ENCODE measurements around the gene TMC6. TPM values are rescaled to one million over a fixed set of nuclear protein-coding genes. Genes with fewer than 3 reads are reported as not detected.
"Not testable (repeated sequence)": the region's sequence is repeated elsewhere in the genome, so short reads cannot be mapped to it uniquely, and the experiment has no call there.

TMC6 gene
- total RNA-seq, 1 experiment from 2014 or later = 2.1 TPM

DNA sequence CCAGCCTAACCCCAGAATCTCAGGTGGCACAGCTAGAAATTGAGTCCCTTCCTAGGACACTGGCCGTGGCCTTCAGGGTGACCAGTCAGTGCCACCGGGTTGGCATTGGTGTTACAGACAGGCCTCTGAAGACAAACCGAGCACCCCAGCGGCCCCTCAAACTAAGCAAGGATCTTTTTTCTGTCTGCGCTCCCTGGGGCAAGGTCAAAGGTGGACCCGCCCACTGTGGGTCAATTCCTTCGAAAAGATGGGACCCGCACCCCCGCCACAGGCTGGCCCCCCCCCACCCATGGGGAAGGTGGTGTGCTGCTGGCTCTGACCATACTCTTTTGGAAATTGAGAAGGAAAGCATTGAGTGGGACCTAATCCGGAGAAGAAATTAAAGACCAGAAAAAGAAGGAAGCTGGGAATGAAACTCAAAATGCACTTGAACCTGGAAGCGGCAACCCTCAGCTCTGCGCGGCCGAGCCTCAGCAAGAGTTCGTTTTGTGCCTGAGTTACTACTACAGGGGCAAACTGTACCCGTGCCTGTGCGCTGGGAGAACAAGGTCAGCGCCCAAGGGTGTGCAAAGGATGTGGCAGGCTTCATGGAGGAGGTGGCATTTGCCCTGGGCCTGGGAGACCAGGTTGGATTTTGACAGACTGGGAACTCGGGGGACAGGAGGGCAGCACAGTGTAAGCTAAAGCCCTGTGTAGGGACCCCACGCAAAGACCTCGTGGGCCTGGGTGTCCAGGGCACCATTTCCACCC is 20.4 kb downstream of the TMC6 start:
- Histone ChIP-seq H3K36me3 (no peaks in the 10 kb centered on the region), H3K9me3 (no peaks in the 10 kb centered on the region), H3K27me3 (no peaks in the 10 kb centered on the region), H3K4me3 (no peak overlapping the region)
- no peak for DNase-seq

DNA sequence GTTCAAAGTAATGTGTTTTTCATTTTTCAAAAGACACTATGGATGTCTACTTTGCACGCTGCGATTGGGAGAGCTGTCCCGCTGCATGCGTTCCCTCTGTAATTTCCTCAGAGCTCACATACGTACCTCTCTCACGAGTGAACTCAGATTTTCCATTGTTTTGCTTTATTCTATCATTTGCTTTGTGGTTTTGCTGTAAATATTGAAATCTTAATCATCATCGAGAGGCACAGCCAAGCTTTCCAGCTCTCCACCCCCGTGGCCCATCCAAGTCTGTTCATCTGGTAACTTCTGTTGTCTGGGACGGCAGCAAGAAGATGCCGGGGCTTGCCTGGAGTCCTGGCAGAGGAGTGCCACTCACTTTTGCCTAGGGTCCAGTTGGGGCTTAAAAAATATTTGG is 21.1 kb downstream of the TMC6 start:
- H3K9me3 ChIP-seq = no peaks in the 10 kb centered on the region
- no peak overlapping the region for H3K4me3 ChIP-seq
- H3K27me3 ChIP-seq = no peaks in the 10 kb centered on the region
- DNase-seq = no peak
- no peaks in the 10 kb centered on the region for H3K36me3 ChIP-seq

DNA sequence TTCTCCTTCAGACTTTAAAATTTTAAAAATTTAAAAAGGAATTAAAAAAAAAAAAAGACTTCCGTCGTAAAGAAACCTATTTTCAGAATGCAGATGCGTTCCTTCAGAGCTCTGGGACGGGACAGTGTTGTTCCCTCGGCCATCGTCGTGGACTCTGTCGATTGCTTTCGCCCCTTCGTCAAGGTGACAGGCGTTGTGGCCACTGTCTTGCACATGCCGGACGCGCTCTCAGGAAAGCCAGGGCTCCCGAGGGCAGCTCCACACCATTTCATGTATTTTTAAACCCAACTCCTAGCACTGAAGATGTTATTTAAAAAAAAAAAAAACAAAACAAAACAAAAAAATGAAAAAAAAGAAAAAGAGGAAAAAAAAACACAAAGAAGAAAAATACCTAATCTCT is 22.3 kb downstream of the TMC6 start:
- no peak for DNase-seq
- H3K4me3 ChIP-seq = no peak overlapping the region
- no peaks in the 10 kb centered on the region for H3K36me3 ChIP-seq
- no peaks in the 10 kb centered on the region for H3K27me3 ChIP-seq
- no peaks in the 10 kb centered on the region for H3K9me3 ChIP-seq

DNA sequence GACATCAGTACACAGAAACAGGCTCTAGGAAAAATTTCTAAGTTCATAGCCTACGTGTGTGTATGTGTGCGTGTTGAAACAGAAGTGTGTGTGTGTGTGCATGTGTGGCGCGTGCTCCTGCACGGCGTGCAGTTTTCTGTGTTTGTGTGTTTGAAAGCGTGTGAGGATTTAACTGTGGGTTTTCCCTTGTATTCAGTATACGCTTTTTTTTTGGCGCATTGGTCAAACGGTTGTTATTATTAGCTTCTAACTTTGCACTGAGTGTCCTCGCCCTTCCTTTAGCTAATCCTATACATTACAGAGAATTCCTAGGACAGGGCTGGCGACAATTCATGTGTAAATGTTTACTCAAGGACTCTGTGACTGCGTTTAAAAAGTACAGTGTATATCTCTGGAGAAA is 23.0 kb downstream of the TMC6 start:
- no peak for DNase-seq
- H3K4me3 ChIP-seq = no peak overlapping the region
- H3K36me3 ChIP-seq = no peaks in the 10 kb centered on the region
- H3K9me3 ChIP-seq = no peaks in the 10 kb centered on the region
- H3K27me3 ChIP-seq = no peaks in the 10 kb centered on the region

DNA sequence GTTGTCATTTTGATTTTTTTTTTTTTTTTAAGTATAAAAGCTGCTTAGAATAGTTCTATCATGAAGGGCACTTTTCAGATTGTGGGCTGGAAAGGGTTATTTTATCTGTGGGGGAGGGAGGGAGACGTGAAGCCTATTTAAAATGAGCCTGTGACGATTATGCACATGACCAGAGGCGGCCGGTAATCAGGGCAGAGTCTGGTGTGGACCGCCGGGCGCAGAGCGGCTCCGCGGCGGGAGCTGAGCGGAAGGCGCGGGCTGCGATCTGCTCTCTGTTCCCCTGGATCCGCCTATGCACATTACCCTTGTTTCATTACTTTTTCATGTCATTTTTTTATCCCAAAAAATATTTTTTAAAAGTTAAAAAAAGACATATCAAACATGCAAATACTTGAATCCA is 23.5 kb downstream of the TMC6 start:
- Histone ChIP-seq H3K36me3 (peaks cover 3% of the 10 kb centered on the region; the same call in 1 of the 2 replicates), H3K27me3 (no peaks in the 10 kb centered on the region), H3K4me3 (no peak overlapping the region), H3K9me3 (no peaks in the 10 kb centered on the region)
- DNase-seq = no peak

DNA sequence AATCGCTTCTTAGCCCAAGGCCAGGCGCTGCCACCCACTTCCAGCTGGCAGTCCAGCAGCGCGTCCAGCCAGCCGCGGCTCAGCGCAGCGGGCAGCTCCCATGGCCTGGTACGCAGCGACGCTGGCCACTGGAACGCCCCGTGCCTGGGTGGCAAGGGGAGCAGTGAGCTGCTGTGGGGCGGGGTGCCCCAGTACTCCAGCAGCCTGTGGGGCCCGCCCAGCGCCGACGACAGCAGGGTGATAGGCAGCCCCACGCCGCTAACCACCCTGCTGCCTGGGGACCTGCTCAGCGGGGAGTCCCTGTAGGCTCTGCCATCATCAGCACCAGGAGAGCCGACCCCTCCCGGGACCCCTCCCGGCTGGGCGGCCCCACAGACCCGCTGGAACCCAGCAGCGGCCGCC is 24.0 kb downstream of the TMC6 start:
- Histone ChIP-seq H3K27me3 (no peaks in the 10 kb centered on the region), H3K4me3 (no peak overlapping the region), H3K9me3 (no peaks in the 10 kb centered on the region), H3K36me3 (peaks cover 7% of the 10 kb centered on the region)
- no peak for DNase-seq

DNA sequence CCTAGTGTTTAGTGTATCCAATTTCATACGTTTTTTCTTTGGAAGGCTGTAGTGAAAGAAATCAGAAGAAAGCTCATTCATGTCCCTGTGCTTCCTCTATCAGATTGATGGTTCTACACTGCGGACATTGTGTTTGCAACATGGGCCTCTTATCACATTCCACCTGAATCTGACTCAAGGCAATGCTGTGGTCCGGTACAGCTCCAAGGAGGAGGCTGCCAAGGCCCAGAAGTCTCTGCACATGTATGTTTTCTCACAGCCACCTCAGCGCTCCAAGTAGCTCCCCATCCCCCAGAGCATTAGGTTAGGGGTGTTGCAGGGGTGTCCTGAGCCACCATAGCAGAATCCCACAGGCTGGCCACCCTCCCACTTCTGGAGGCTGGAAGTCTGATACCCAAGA is 25.2 kb downstream of the TMC6 start:
- no peaks in the 10 kb centered on the region for H3K27me3 ChIP-seq
- no peak overlapping the region for H3K4me3 ChIP-seq
- peaks cover 18% of the 10 kb centered on the region for H3K36me3 ChIP-seq
- DNase-seq = no peak
- no peaks in the 10 kb centered on the region for H3K9me3 ChIP-seq

DNA sequence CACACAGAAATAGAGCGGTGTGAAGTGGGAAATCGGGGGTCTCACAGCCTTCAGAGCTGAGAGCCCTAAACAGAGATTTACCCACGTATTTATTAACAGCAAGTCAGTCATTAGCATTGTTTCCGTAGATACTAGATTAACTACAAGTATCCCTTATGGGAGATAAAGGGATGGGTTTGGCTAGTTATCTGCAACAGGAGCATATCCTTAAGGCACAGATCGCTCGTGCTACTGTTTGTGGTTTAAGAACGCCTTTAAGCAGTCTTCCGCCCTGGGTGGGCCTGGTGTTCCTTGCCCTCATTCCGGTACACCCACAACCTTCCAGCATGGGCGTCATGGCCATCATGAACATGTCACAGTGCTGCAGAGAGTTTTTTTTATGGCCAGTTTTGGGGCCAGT is 27.0 kb downstream of the TMC6 start:
- DNase-seq = no peak
- H3K4me3 ChIP-seq = no peak overlapping the region
- H3K27me3 ChIP-seq = no peaks in the 10 kb centered on the region
- H3K36me3 ChIP-seq = peaks cover 21% of the 10 kb centered on the region
- no peaks in the 10 kb centered on the region for H3K9me3 ChIP-seq

DNA sequence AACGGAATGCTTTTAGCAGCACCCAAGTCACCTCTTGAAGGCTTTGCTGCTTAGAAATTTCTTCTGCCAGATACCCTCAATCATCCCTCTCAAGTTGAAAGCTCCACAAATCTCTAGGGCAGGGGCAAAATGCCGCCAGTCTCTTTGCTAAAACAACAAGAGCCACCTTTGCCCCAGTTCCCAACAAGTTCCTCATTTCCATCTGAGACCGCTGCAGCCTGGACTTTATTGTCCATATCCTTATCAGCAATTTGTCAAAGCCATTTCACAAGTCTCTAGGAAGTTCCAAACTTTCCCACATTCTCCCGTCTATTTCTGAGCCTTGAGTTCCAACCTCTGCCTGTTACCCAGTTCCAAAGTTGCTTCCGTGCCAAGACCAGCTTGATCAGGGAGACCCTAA is 27.4 kb downstream of the TMC6 start:
- H3K27me3 ChIP-seq = no peaks in the 10 kb centered on the region
- no peak overlapping the region for H3K4me3 ChIP-seq
- no peaks in the 10 kb centered on the region for H3K9me3 ChIP-seq
- DNase-seq = no peak
- H3K36me3 ChIP-seq = peaks cover 21% of the 10 kb centered on the region

DNA sequence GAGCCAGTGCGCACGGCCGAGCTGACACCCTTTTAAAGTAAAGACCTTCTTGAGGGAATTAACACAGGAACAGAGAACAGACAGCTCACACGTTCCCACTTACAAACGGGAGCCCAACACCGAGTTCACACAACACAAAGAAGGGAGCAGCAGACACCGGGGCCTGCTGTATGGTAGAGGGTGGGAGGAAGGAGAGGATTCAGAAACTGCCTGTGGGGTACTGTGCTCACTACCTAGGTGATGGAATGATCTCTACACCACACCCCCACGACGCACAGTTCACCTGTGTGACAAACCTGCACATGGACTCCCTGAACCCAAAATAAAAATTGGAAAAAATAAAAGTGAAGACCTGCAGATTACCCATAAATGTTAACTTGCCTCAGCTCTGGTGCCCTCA is 32.5 kb downstream of the TMC6 start:
- DNase-seq = no peak
- Histone ChIP-seq H3K27me3 (no peaks in the 10 kb centered on the region), H3K36me3 (peaks cover 38% of the 10 kb centered on the region), H3K9me3 (no peaks in the 10 kb centered on the region), H3K4me3 (no peak overlapping the region)

DNA sequence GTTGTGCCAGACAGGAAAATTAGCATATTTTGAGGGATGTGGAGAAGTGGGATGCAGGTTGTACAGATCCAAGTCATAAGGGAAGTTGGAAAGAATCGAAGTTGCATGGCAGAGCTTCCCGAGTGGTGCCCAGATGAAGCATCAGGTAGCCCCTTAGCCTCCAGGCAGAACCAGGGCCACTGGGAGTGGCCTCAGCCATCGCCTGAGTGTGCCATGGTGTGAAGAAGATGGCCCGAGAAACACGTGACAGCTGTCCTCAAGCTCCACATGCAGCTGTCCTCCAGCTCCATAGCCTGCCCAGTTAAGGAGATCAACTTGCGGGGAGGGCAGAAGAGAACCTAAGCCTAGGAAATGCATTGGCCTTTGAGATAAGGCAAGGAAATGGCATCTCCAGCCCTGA is 33.5 kb downstream of the TMC6 start:
- Histone ChIP-seq H3K9me3 (no peaks in the 10 kb centered on the region), H3K4me3 (no peak overlapping the region), H3K36me3 (peaks cover 34% of the 10 kb centered on the region), H3K27me3 (no peaks in the 10 kb centered on the region)
- no peak for DNase-seq

DNA sequence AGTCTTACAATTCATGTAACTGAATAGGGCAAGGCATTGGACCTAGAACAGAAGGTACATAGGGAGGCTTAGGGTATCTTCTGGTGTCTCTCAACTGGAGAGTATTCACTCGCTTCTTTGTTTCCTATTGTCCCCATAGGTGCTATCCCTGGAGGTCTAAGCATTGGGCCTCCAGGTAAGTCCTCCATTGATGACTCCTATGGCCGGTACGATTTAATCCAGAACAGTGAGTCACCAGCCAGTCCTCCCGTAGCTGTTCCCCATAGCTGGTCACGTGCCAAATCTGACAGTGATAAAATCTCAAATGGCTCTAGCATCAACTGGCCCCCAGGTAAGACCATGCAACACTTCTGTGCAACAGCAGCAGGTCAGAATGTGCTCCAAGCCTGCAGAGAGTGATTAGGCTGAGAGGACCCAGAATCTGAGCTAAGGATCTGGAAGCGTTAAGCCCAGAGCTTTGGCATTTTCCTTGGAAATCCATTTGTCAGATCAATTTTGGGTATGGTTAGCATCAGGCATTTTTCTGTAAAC is 35.7 kb downstream of the TMC6 start:
- no peak for DNase-seq
- no peaks in the 10 kb centered on the region for H3K27me3 ChIP-seq
- no peaks in the 10 kb centered on the region for H3K9me3 ChIP-seq
- H3K4me3 ChIP-seq = no peak overlapping the region
- H3K36me3 ChIP-seq = peaks cover 19% of the 10 kb centered on the region

DNA sequence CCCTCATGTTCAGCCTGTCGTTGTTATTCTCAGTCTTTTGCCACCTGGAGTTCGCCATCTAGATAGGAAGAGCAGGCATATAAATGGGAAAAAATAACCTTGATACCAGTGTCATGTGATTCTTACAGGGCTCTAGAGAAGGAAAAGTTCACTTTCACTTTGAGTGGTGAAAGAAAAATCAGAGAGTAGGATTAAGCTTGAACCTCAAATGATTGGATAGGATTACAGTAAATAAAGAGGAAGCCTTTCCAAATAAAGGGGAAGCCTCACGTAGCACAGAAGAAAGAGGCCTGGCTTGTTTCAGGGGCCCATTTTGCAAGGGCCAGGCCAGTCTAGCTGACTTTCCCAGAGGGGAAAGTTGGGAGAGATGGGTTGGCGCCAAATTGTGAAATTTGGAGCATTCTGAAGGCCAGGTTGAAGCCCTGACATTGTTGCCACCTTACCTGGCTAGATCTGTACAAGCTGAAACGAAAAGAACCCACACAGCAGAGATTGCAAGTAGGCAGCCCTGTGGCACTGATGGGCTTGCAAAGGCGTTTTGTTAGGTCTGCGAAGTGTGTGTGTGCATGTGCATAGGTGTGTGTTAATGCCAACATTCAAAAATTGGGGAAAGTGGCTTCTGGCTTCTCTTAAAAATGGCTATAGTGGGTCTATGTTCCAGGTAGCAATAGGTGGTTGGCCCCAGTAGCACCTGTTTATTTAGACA is 38.8 kb downstream of the TMC6 start:
- Histone ChIP-seq H3K27me3 (no peaks in the 10 kb centered on the region), H3K4me3 (no peak overlapping the region), H3K36me3 (peaks cover 29% of the 10 kb centered on the region), H3K9me3 (no peaks in the 10 kb centered on the region)
- DNase-seq = no peak

DNA sequence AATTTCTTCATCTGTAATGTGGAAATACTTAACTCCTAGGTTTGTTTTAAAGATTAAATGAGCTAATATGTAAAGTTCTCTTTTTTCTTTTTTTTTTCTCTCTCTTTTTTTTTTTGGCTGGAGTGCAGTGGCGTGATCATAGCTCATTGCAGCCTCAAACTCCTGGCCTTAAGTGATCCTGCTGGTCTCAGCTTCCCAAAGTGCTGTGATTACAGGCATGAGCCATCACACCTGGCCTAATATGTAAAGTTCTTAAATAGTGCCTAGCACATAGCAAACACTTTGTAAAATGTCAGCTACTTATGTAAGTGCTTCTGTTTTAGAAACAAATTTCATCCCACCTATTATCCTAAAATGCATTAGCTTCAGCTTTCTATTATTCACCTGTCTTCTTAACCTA is 40.0 kb downstream of the TMC6 start:
- Histone ChIP-seq H3K36me3 (peaks cover 27% of the 10 kb centered on the region), H3K9me3 (no peaks in the 10 kb centered on the region), H3K4me3 (no peak overlapping the region), H3K27me3 (no peaks in the 10 kb centered on the region)
- no peak for DNase-seq

DNA sequence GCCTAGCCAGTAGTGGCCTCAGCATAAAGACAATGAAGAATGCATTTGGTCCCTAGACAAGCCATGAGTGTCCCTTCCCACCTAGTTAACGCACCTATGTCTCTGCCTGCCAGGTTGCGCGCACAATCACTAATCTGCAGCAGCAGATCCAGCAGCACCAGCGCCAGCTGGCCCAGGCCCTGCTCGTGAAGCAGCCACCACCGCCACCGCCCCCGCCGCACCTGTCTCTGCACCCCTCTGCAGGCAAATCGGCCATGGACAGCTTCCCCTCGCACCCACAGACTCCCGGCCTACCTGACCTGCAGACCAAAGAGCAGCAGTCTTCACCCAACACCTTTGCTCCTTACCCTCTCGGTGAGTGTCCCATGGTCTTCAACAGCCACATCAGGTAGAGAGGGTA is 41.8 kb downstream of the TMC6 start:
- Histone ChIP-seq H3K27me3 (no peaks in the 10 kb centered on the region), H3K9me3 (no peaks in the 10 kb centered on the region), H3K36me3 (peaks cover 15% of the 10 kb centered on the region; the same call in 1 of the 2 replicates), H3K4me3 (no peak overlapping the region)
- no peak for DNase-seq

DNA sequence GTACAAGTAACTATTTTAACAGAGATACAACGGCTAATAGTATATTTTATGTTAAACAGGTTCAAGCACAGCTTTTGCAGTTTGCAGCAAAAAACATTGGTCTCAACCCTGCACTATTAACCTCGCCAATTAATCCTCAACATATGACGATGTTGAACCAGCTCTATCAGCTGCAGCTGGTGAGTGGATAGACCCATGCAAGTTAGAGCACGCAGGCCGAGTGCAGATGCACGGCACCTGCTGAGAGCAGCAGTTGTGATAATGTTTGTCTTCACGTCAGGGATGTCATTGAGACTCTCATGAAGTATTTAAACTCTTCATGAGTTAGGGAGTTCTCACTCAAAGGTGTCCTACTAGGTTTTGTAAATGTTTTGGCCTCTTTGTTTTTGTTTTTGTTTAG is 45.6 kb downstream of the TMC6 start:
- Histone ChIP-seq H3K4me3 (no peak overlapping the region), H3K9me3 (no peaks in the 10 kb centered on the region), H3K27me3 (no peaks in the 10 kb centered on the region), H3K36me3 (peaks cover 13% of the 10 kb centered on the region; the same call in 1 of the 2 replicates)
- DNase-seq = no peak

DNA sequence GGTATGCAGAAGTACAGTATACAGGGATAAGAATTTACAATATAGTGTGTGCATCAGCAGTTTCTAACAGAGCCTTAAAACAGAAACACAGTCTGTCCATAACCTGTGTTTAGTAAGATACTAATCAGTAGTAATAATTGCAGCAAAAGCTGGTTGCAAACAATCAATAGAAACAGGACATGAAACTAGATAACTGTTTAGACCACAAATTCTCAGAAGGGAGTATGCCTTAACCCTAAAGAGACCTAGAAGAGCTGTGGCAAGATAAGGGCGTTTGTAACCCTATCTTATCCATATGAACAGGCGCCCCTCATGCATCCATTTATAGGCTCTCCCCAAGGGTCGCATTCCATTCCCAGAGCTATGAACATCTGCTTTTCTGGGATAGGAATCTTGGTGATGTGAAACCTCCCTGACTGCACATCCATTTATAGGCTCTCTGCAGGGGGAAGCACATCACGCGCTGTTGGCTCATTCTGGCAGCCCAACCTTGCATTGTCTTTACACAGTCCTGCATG is 46.1 kb downstream of the TMC6 start:
- DNase-seq, H3K9me3 ChIP-seq, H3K4me3 ChIP-seq, H3K36me3 ChIP-seq, H3K27me3 ChIP-seq: not testable (repeated sequence)

DNA sequence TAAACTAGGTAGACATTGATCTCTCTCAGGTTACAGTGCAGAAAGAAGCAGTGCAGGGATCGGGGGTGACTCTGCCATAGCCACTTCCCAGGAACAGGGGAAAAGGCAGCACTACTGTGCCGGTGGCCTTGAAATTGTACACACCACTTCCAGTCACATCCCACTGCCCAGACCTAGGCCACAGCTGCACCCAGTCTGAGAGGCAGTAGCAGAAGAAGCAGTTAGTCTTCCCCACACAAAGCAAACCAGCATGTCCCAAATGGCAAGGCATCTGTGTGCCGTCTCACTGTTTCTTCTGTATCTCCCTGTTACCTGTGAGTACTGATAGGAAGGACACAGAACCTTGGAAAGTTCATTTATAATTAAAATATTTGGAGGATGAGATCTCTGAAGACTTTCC is 47.0 kb downstream of the TMC6 start:
- H3K9me3 ChIP-seq = no peaks in the 10 kb centered on the region
- H3K36me3 ChIP-seq = peaks cover 2% of the 10 kb centered on the region; the same call in 1 of the 2 replicates
- DNase-seq = no peak
- no peaks in the 10 kb centered on the region for H3K27me3 ChIP-seq
- H3K4me3 ChIP-seq = no peak overlapping the region

Measured in MG63 (cell line).